Right lobe of liver (tissue), 4 donors: ENCODE results near the gene PPTC7.

Experiments used
- CTCF ChIP-seq, 4 donors: fragments of 200-600 bp in 3 of 4; fragments of 450-650 bp in 1 of 4; IDR thresholded peaks; one replicate each; pipeline versions ENCODE4 v1.5.1 to v1.8.0; 2016 to 2022; ENCODE audit warnings: antibody characterized with exemption in 4 of 4, mild to moderate bottlenecking in 2 of 4
- POLR2A ChIP-seq: fragments of 450-650 bp; IDR thresholded peaks from one replicate; pipeline ENCODE4 v1.6.1; 2017; ENCODE audit warnings: antibody characterized with exemption, mild to moderate bottlenecking
- donor health status: DM: no; HTN: no; CAD: no.
- donor health status: DM: no; HTN: no; CAD: no.
- donor health status: DM: no; HTN: yes; CAD: no.

GRCh38 chr12:110592078-110592477, 9.0 kb upstream of the PPTC7 start:
- TF ChIP-seq CTCF (IDR thresholded peaks at IDR 0.05) (no peak), POLR2A (no peak)
